A549 (cell line): Measurements from ENCODE around the gene PIGP. TPM values are rescaled to one million over a fixed set of nuclear protein-coding genes. Genes with fewer than 3 reads are reported as not detected.

Experiments used
- ATAC-seq, 2 experiments: fragments of 200-7000 bp in 1 of 2; fragments of >200 bp in 1 of 2; cut with Nextera tagmentation in 1 of 2; cut with Tn5 transposase in 1 of 2; 3 replicates each; pipeline versions ENCODE4 v1.8.0 to v1.9.1; 2018 to 2020; ENCODE audit warnings: mild to moderate bottlenecking in 1 of 2, moderate library complexity in 1 of 2
- CTCF ChIA-PET: fragments of 300-600 bp; sonication (Branson Sonifier 250); formaldehyde crosslinking; extraction: SDS; loops from one replicate; lab custom pipeline; 2021; ENCODE audit warnings: antibody characterized with exemption, inconsistent platforms; lab: Yijun Ruan, JAX
- POLR2A ChIA-PET: fragments of 350-600 bp; formaldehyde crosslinking; extraction: SDS; loops from one replicate; lab custom pipeline; 2021; ENCODE audit warnings: antibody characterized with exemption, inconsistent platforms; lab: Yijun Ruan, JAX
- DNase-seq, 2 experiments: peaks; one replicate each; pipeline versions ENCODE4 v3.0.0 to v3.0.0-alpha.2; 2011 to 2016; ENCODE audit warnings: low read depth in 1 of 2, low spot score in 1 of 2
- FAIRE-seq: peaks from 2 replicates; lab custom pipeline; 2011; peaks lifted over from hg19 to GRCh38; lab: Jason Lieb, UNC
- H3K27ac ChIP-seq, 2 experiments: fragments of >200 bp; sonication (Bioruptor Twin); formaldehyde crosslinking; 3 replicates each; pipeline ENCODE4 v1.5.1; 2016 to 2017
- H3K4me1 ChIP-seq: fragments of >200 bp; sonication (Bioruptor Twin); formaldehyde crosslinking; 3 replicates; pipeline ENCODE4 v1.6.1; 2016
- H3K4me2 ChIP-seq: fragments of >200 bp; sonication (Bioruptor Twin); formaldehyde crosslinking; 3 replicates; pipeline ENCODE4 v1.6.1; 2016
- H3K4me3 ChIP-seq: fragments of >200 bp; sonication (Bioruptor Twin); formaldehyde crosslinking; 3 replicates; pipeline ENCODE4 v1.5.1; 2016
- H3K9me3 ChIP-seq: fragments of >200 bp; sonication (Bioruptor Twin); formaldehyde crosslinking; 3 replicates; pipeline ENCODE4 v1.6.1; 2016
- BHLHE40 ChIP-seq: IDR thresholded peaks from 2 replicates; pipeline ENCODE4 v1.6.1; 2012; ENCODE audit warnings: low read depth, low read length, inconsistent platforms
- CBX8 ChIP-seq: fragments of 200-600 bp; sonication (generic); IDR thresholded peaks from 2 replicates; pipeline ENCODE4 v1.6.1; 2016
- CEBPB ChIP-seq, 2 experiments: fragments of >200 bp in 1 of 2; sonication (Bioruptor Twin) in 1 of 2; formaldehyde crosslinking in 1 of 2; IDR thresholded peaks; 2 replicates each; pipeline ENCODE4 v1.6.1; 2012 to 2016
- EHF ChIP-seq: fragments of 250-450 bp; sonication (Bioruptor Pico); IDR thresholded peaks from 2 replicates; pipeline ENCODE4 v1.5.0; 2020; ENCODE audit warnings: mild to moderate bottlenecking
- EHMT2 ChIP-seq: fragments of 200-600 bp; sonication (generic); IDR thresholded peaks from 2 replicates; pipeline ENCODE4 v1.6.1; 2016; ENCODE audit warnings: antibody characterized with exemption, low read depth, mild to moderate bottlenecking, moderate library complexity
- FOSB ChIP-seq: fragments of 250-450 bp; sonication (Bioruptor Pico); IDR thresholded peaks from 2 replicates; pipeline ENCODE4 v1.5.0; 2020; ENCODE audit warnings: mild to moderate bottlenecking, moderate library complexity
- FOSL2 ChIP-seq, 2 experiments: fragments of 450-650 bp in 1 of 2; fragments of >200 bp in 1 of 2; sonication (Bioruptor Twin) in 1 of 2; formaldehyde crosslinking; IDR thresholded peaks; 2 replicates each; pipeline versions ENCODE4 v1.5.0 to v1.6.1; 2016 to 2020; ENCODE audit warnings: mild to moderate bottlenecking in 1 of 2, moderate library complexity in 1 of 2
- GATA3 ChIP-seq: IDR thresholded peaks from 2 replicates; pipeline ENCODE4 v1.6.1; 2012; ENCODE audit warnings: borderline replicate concordance
- HDAC2 ChIP-seq: fragments of 200-600 bp; sonication (generic); IDR thresholded peaks from 2 replicates; pipeline ENCODE4 v1.6.1; 2016
- JUN ChIP-seq, 2 experiments: fragments of >200 bp; sonication (Bioruptor Twin); formaldehyde crosslinking; IDR thresholded peaks; 2 replicates in 1 of 2; 3 replicates in 1 of 2; pipeline ENCODE4 v1.6.1; 2016 to 2017
- JUNB ChIP-seq: fragments of >200 bp; sonication (Bioruptor Twin); formaldehyde crosslinking; IDR thresholded peaks from 2 replicates; pipeline ENCODE4 v1.6.1; 2016
- MYC ChIP-seq: IDR thresholded peaks from 2 replicates; pipeline ENCODE4 v1.6.1; 2012; ENCODE audit warnings: mild to moderate bottlenecking, inconsistent platforms, low read length, improper control_type of control experiment, borderline replicate concordance
- POLR2A ChIP-seq: IDR thresholded peaks from 2 replicates; pipeline ENCODE4 v1.6.1; 2012; ENCODE audit warnings: mild to moderate bottlenecking, low read length
- RAD21 ChIP-seq, 2 experiments: fragments of >200 bp in 1 of 2; sonication (Bioruptor Twin) in 1 of 2; formaldehyde crosslinking in 1 of 2; IDR thresholded peaks in 1 of 2; conservative IDR thresholded peaks in 1 of 2; 2 replicates in 1 of 2; 3 replicates in 1 of 2; pipeline ENCODE4 v1.6.1; 2012 to 2018; ENCODE audit warnings: inconsistent platforms in 1 of 2
- RFX5 ChIP-seq: fragments of 450-650 bp; IDR thresholded peaks from 2 replicates; pipeline ENCODE4 v1.7.1; 2014; ENCODE audit warnings: antibody characterized with exemption, mild to moderate bottlenecking, moderate library complexity
- RNF2 ChIP-seq: fragments of 200-600 bp; sonication (generic); IDR thresholded peaks from 2 replicates; pipeline ENCODE4 v1.6.1; 2016; ENCODE audit warnings: low read depth, mild to moderate bottlenecking, antibody characterized with exemption, moderate library complexity, borderline replicate concordance
- TP53 ChIP-seq: fragments of 250-450 bp; sonication (Bioruptor Pico); IDR thresholded peaks from 2 replicates; pipeline ENCODE4 v1.5.0; 2021; ENCODE audit warnings: mild to moderate bottlenecking, moderate library complexity
- ZFP36 ChIP-seq: fragments of 450-650 bp; IDR thresholded peaks from 2 replicates; pipeline ENCODE4 v1.6.1; 2014; ENCODE audit warnings: borderline replicate concordance; ENCODE audit not compliant: partially characterized antibody
- ZNF302 ChIP-seq: fragments of 250-450 bp; sonication (Bioruptor Pico); IDR thresholded peaks from 2 replicates; pipeline ENCODE4 v1.9.0; 2021; ENCODE audit warnings: inconsistent platforms, mild to moderate bottlenecking, moderate library complexity
- ZSCAN20 ChIP-seq: fragments of 250-450 bp; sonication (Bioruptor Pico); IDR thresholded peaks from 2 replicates; pipeline ENCODE4 v1.8.0; 2022; ENCODE audit warnings: mild to moderate bottlenecking, moderate library complexity
- WGBS: methylation state at CpG from one replicate; pipeline ENCODE4 v1.1.6; 2017; ENCODE audit errors: missing lambda C conversion rate; 5-methylcytosine and 5-hydroxymethylcytosine counted together
- polyA plus RNA-seq, 4 experiments: library from polyadenylated mRNA; depleted of rRNA in 3 of 4; stranded (reverse); fragments of >200 nt; fragmentation: RNase III in 1 of 4; extraction: RNeasy Plus Mini Kit Qiagen cat#74134 plus additional on column Dnase treatment in 1 of 4; gene quantifications; 2 replicates in 3 of 4; 3 replicates in 1 of 4; pipeline ENCODE4 v1.2.3, GENCODE V29; 2011 to 2017
- TF ChIP-seq, protein P1 (sequence below): fragments of 250-450 bp; sonication (Bioruptor Pico); IDR thresholded peaks from 2 replicates; pipeline ENCODE4 v1.5.0; 2021; ENCODE audit warnings: mild to moderate bottlenecking, moderate library complexity, borderline replicate concordance
- TF ChIP-seq, protein P2 (sequence below): fragments of 450-650 bp; IDR thresholded peaks from 2 replicates; pipeline ENCODE4 v1.6.1; 2014; ENCODE audit warnings: antibody characterized with exemption
- TF ChIP-seq, protein P3 (sequence below): fragments of 250-450 bp; sonication (Bioruptor Pico); IDR thresholded peaks from 2 replicates; pipeline ENCODE4 v1.5.0; 2020; ENCODE audit warnings: low read depth, mild to moderate bottlenecking, moderate library complexity
- TF ChIP-seq, protein P4 (sequence below): IDR thresholded peaks from 2 replicates; pipeline ENCODE4 v1.6.1; 2012; ENCODE audit warnings: low read depth, borderline replicate concordance
- TF ChIP-seq, protein P5 (sequence below): fragments of 200-600 bp; sonication (generic); IDR thresholded peaks from 2 replicates; pipeline ENCODE4 v1.6.1; 2016; ENCODE audit warnings: antibody characterized with exemption, mild to moderate bottlenecking, moderate library complexity

PIGP gene
- polyA plus RNA-seq, 2 of the 4 experiments (the other 2 are of a cell fraction): 14.8 to 49.5 TPM

DNA sequence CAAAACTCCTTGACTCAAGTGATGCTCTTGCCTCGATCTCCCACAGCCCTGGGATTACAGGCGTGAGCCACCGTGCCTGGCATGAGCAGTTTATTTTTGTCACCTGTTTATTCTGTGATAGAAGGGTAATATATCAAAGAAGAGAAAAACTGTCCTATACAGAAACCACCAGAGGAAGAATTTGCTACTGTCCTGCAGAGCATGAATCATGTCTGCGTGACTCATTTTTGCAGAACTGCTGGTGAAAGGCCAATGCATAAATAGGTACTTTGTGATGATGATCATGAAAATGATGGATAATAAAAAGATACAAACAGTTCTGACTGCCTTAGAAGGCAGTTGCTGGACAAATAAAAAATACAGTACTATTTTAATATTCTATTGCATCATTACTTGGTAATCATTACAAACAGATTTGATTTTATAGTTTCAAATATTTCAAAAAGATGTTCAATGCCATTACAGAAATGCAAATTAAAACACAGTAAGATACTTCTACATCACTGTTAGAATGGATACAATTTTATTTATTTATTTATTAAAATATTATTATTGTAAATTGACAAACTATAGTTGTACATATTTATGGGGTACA lies 39.9 kb downstream of the PIGP start:
- Histone ChIP-seq H3K4me3 (no peak overlapping the region), H3K27ac (peak overlapping the region in 1 of 2 experiments; percentile 28; a peak in 1 of 6 replicates), H3K4me2 (peak overlapping the region; percentile 50), H3K9me3 (no peaks in the 10 kb centered on the region), H3K4me1 (peaks cover 10% of the 10 kb centered on the region; the same call in 2 of the 3 replicates)
- no peak for FAIRE-seq
- DNase-seq: peak; percentile 17 to 30
- ATAC-seq: peak; percentile 74; a peak in 5 of 6 replicates
- no peak for TF ChIP-seq JUN (IDR thresholded peaks at IDR 0.05)
- no peak for TF ChIP-seq POLR2A
- peak; percentile 51 for TF ChIP-seq JUNB
- TF ChIP-seq FOSL2 (IDR thresholded peaks at IDR 0.05): peak; percentile 79
- peak; percentile 68 for TF ChIP-seq FOSL2 (CRISPR knock-in tag; IDR thresholded peaks at IDR 0.05)
- TF ChIP-seq, protein P1, sequence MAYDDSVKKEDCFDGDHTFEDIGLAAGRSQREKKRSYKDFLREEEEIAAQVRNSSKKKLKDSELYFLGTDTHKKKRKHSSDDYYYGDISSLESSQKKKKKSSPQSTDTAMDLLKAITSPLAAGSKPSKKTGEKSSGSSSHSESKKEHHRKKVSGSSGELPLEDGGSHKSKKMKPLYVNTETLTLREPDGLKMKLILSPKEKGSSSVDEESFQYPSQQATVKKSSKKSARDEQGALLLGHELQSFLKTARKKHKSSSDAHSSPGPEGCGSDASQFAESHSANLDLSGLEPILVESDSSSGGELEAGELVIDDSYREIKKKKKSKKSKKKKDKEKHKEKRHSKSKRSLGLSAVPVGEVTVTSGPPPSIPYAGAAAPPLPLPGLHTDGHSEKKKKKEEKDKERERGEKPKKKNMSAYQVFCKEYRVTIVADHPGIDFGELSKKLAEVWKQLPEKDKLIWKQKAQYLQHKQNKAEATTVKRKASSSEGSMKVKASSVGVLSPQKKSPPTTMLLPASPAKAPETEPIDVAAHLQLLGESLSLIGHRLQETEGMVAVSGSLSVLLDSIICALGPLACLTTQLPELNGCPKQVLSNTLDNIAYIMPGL (CRISPR knock-in tag): no peak
- TF ChIP-seq, protein P2, sequence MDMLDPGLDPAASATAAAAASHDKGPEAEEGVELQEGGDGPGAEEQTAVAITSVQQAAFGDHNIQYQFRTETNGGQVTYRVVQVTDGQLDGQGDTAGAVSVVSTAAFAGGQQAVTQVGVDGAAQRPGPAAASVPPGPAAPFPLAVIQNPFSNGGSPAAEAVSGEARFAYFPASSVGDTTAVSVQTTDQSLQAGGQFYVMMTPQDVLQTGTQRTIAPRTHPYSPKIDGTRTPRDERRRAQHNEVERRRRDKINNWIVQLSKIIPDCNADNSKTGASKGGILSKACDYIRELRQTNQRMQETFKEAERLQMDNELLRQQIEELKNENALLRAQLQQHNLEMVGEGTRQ: no peak
- WGBS: 2% methylated on average over 4 of the region's 4 CpGs
- CTCF ChIA-PET: no interaction called here
- POLR2A ChIA-PET: no interaction called here

DNA sequence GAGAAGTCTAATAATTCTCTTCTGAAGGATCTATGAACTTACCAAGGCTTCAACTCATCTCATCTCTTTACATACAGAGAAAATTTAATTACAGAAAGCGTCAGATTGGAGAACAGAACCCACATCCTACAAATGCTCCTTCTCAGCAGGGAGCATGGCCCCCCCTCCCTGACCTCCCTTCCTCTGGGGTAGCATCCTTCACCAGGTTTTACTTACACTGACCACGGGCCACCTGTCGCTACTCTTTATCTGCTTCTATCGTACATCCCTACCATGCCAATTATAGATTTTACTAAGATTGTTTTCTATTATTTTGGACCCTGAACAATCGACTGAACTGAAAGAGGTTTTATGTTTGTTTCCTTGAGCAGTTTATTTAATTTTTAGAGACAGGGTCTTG lies 40.6 kb downstream of the PIGP start:
- DNase-seq (no peak), ATAC-seq (no peak), FAIRE-seq (no peak)
- ChIA-PET POLR2A (no interaction called here), CTCF (interaction anchor here (1.0 kb wide), 2 partner anchors 34 to 42 kb away, joined by 5 to 6 read pairs; no protein-coding TSS in a partner anchor)
- no peaks in the 10 kb centered on the region for H3K9me3 ChIP-seq
- peaks cover 10% of the 10 kb centered on the region; the same call in 2 of the 3 replicates for H3K4me1 ChIP-seq
- H3K27ac ChIP-seq: 0 out of 6 replicates have a peak overlapping the region, but pooled peaks of 1 of the 2 experiments have one; percentile 28
- no peak for TF ChIP-seq MYC
- TF ChIP-seq FOSB (CRISPR knock-in tag): no peak
- no peak for TF ChIP-seq CBX8
- TF ChIP-seq TP53: no peak
- H3K4me2 ChIP-seq: peak overlapping the region; percentile 50
- 74% methylated on average over 5 of the region's 5 CpGs for WGBS
- H3K4me3 ChIP-seq: no peak overlapping the region

DNA sequence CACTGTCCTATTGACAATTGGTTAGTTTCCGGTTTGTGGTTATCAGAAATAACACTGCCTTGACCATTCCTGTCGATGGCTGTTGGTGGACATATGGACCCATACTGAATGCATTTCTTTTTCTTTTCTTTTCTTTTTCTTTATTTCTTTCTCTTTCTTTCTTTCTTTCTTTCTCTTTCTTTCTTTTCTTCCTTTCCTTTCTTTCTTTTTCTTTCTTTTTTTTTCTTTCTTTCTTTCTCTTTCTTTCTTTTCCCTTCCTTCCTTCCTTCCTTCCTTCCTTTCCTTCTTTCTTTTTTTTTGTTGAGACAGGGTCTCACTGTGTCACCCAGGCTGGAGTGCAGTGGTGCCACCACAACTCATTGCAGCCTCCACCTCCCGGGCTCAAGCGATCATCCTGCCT lies 42.0 kb downstream of the PIGP start:
- whole genome bisulfite sequencing: 92% methylated on average over 4 of the region's 4 CpGs
- Histone ChIP-seq H3K4me2 (no peak overlapping the region), H3K4me1 (peaks cover 10% of the 10 kb centered on the region; the same call in 2 of the 3 replicates), H3K4me3 (no peak overlapping the region), H3K27ac (no peak overlapping the region), H3K9me3 (no peaks in the 10 kb centered on the region)
- no peak for FAIRE-seq
- CTCF ChIA-PET: interaction anchor here (1.2 kb wide), 1 partner anchor 41 kb away, joined by 4 read pairs; no protein-coding TSS in a partner anchor
- no peak for DNase-seq
- POLR2A ChIA-PET: no interaction called here
- ATAC-seq: no peak
- TF ChIP-seq BHLHE40 (no peak), RNF2 (no peak), EHMT2 (no peak), ZFP36 (no peak), CBX8 (no peak), EHF (CRISPR knock-in tag) (no peak), RAD21 (conservative IDR thresholded peaks at IDR 0.05 in 1 of 2, IDR thresholded peaks at IDR 0.05 in 1 of 2) (no peak), GATA3 (no peak), ZSCAN20 (CRISPR knock-in tag) (no peak), CEBPB (IDR thresholded peaks at IDR 0.05) (no peak), HDAC2 (no peak), JUN (IDR thresholded peaks at IDR 0.05) (no peak), ZNF302 (CRISPR knock-in tag) (no peak), RFX5 (no peak)
- TF ChIP-seq, protein P3, sequence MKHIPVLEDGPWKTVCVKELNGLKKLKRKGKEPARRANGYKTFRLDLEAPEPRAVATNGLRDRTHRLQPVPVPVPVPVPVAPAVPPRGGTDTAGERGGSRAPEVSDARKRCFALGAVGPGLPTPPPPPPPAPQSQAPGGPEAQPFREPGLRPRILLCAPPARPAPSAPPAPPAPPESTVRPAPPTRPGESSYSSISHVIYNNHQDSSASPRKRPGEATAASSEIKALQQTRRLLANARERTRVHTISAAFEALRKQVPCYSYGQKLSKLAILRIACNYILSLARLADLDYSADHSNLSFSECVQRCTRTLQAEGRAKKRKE (CRISPR knock-in tag): no peak
- TF ChIP-seq, protein P4, sequence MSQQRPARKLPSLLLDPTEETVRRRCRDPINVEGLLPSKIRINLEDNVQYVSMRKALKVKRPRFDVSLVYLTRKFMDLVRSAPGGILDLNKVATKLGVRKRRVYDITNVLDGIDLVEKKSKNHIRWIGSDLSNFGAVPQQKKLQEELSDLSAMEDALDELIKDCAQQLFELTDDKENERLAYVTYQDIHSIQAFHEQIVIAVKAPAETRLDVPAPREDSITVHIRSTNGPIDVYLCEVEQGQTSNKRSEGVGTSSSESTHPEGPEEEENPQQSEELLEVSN: no peak
- TF ChIP-seq, protein P5, sequence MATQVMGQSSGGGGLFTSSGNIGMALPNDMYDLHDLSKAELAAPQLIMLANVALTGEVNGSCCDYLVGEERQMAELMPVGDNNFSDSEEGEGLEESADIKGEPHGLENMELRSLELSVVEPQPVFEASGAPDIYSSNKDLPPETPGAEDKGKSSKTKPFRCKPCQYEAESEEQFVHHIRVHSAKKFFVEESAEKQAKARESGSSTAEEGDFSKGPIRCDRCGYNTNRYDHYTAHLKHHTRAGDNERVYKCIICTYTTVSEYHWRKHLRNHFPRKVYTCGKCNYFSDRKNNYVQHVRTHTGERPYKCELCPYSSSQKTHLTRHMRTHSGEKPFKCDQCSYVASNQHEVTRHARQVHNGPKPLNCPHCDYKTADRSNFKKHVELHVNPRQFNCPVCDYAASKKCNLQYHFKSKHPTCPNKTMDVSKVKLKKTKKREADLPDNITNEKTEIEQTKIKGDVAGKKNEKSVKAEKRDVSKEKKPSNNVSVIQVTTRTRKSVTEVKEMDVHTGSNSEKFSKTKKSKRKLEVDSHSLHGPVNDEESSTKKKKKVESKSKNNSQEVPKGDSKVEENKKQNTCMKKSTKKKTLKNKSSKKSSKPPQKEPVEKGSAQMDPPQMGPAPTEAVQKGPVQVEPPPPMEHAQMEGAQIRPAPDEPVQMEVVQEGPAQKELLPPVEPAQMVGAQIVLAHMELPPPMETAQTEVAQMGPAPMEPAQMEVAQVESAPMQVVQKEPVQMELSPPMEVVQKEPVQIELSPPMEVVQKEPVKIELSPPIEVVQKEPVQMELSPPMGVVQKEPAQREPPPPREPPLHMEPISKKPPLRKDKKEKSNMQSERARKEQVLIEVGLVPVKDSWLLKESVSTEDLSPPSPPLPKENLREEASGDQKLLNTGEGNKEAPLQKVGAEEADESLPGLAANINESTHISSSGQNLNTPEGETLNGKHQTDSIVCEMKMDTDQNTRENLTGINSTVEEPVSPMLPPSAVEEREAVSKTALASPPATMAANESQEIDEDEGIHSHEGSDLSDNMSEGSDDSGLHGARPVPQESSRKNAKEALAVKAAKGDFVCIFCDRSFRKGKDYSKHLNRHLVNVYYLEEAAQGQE: no peak
